ENCODE results near the gene ATG101.

DNA sequence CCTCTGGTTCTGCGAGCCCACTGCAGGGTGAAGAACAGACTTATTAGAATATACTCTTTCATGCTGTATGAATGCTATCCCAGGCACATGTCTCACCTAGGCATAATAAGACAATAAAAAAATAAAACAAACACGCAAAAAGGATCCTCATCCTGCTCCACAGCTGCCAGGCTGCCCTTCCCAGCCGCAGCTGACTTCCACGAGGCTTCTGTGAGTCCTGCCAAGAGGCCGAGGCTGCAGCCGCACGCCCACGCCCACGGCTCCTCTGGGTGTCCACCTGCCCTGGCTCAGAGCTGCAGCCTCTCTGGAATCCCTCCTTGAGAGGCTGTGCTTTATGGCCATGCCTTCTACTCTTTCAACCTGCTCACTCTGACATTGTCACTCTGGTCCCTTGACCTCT lies 16.6 kb downstream of the ATG101 start:
- no peak for TF ChIP-seq RAD21 (CRISPR knock-in tag; conservative IDR thresholded peaks at IDR 0.05 in 1 of 2, IDR thresholded peaks at IDR 0.05 in 1 of 2)
- TF ChIP-seq RUNX1 (IDR thresholded peaks at IDR 0.05; ENCODE audit: low read depth), result no peak
- no peak for TF ChIP-seq NCOA2 (IDR thresholded peaks at IDR 0.05; ENCODE audit: partially characterized antibody in 2 of 2)
- no peak for TF ChIP-seq TCF7L2 (IDR thresholded peaks at IDR 0.05; ENCODE audit: low read depth, low read length)
- TF ChIP-seq SIX5 (IDR thresholded peaks at IDR 0.05; ENCODE audit: borderline replicate concordance in 1 of 2, insufficient read depth in 1 of 2, low read depth in 1 of 2, low read length in 2 of 2), result no peak
- TF ChIP-seq ZNF263 (CRISPR knock-in tag; IDR thresholded peaks at IDR 0.05; ENCODE audit: borderline replicate concordance), result no peak
- TF ChIP-seq, protein P1, sequence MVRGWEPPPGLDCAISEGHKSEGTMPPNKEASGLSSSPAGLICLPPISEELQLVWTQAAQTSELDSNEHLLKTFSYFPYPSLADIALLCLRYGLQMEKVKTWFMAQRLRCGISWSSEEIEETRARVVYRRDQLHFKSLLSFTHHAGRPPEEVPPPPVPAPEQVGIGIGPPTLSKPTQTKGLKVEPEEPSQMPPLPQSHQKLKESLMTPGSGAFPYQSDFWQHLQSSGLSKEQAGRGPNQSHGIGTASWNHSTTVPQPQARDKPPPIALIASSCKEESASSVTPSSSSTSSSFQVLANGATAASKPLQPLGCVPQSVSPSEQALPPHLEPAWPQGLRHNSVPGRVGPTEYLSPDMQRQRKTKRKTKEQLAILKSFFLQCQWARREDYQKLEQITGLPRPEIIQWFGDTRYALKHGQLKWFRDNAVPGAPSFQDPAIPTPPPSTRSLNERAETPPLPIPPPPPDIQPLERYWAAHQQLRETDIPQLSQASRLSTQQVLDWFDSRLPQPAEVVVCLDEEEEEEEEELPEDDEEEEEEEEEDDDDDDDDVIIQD (CRISPR knock-in tag; IDR thresholded peaks at IDR 0.05), result no peak
- no peak for TF ChIP-seq POLR2AphosphoS5 (IDR thresholded peaks at IDR 0.05; ENCODE audit: control insufficient read depth, insufficient read depth, low read depth, low read length)
- no peak for TF ChIP-seq ELF1 (tag; IDR thresholded peaks at IDR 0.05)
- TF ChIP-seq, protein P2, sequence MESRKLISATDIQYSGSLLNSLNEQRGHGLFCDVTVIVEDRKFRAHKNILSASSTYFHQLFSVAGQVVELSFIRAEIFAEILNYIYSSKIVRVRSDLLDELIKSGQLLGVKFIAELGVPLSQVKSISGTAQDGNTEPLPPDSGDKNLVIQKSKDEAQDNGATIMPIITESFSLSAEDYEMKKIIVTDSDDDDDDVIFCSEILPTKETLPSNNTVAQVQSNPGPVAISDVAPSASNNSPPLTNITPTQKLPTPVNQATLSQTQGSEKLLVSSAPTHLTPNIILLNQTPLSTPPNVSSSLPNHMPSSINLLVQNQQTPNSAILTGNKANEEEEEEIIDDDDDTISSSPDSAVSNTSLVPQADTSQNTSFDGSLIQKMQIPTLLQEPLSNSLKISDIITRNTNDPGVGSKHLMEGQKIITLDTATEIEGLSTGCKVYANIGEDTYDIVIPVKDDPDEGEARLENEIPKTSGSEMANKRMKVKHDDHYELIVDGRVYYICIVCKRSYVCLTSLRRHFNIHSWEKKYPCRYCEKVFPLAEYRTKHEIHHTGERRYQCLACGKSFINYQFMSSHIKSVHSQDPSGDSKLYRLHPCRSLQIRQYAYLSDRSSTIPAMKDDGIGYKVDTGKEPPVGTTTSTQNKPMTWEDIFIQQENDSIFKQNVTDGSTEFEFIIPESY (CRISPR knock-in tag; IDR thresholded peaks at IDR 0.05), result no peak
- no peak for TF ChIP-seq C11orf30 (IDR thresholded peaks at IDR 0.05; ENCODE audit: low read depth)

All from K562 (cell line).